HG03457 (cell line): ENCODE measurements around the gene ZNRF1.

Source experiments
- ATAC-seq: cut with Tn5 transposase; IDR thresholded peaks from one replicate; pipeline ENCODE4 v1.9.1; 2021; ENCODE audit warnings: moderate number of reproducible peaks; ENCODE audit not compliant: unreplicated experiment

The ZNRF1 gene

DNA sequence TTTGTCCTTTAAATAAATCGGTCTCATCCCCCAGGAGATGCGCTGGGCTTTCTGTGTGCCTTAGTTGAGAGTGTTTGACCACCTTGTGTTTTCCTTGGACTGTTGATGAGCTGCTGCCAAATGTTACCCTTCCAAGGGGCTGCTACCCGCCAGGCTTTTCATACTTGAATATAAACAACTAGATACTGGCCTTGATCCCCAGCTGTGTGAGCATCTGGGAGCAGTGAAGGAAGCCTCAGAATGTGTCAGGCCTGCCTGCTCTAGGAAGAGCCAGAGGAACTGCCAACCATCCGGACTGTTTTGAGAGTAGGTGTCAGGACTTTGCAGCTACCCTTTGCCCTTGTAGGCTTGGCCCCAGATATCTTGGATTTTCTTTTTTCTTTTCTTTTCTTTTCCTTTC, 60.0 kb downstream of the ZNRF1 start:
- no peak for ATAC-seq

GRCh38 chr16:75059411-75059810, 60.6 kb downstream of the ZNRF1 start:
- ATAC-seq = no peak

DNA sequence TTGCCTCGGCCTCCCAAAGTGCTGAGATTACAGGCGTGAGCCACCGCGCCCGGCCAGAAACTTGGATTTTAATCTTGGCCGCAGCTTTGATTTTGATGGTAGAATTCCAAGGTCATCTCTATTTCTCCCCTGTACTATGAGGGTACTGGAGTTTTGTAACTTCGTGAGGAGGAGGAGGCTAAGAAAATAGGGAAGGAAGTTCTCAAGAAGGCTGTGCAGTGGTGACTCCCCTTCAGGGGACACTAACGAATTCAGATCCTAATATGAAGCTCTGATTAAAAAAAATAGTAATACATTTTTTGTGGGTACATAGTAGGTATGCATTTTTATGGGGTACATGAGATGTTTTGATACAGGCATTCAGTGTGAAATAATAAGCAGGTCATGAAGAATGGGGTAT, 61.9 kb downstream of the ZNRF1 start:
- no peak for ATAC-seq

DNA sequence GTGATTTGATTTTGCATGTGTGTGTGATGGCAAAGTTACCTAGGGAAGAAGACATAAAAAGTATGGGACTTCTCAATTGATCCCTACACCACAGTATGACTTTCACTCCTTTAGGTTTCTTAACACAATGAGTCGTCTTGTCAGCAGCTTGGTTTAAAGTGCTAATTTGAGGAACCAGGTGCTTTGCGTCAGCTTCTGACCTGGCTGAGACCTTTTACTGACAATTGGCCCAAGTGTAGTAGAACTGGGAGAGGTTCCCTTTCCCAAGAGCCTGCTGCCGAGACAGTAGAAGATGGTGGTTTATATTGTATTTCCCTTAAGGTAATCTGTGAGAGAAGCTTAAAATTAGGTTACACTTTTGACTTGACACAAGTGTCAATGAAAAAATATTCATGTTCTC, 62.8 kb downstream of the ZNRF1 start:
- no peak for ATAC-seq

- ATAC-seq = no peak
Observed at GRCh38 chr16:75062135-75062975, 63.5 kb downstream of the ZNRF1 start.

- ATAC-seq = no peak
Observed at GRCh38 chr16:75062976-75063346, 64.1 kb downstream of the ZNRF1 start.

DNA sequence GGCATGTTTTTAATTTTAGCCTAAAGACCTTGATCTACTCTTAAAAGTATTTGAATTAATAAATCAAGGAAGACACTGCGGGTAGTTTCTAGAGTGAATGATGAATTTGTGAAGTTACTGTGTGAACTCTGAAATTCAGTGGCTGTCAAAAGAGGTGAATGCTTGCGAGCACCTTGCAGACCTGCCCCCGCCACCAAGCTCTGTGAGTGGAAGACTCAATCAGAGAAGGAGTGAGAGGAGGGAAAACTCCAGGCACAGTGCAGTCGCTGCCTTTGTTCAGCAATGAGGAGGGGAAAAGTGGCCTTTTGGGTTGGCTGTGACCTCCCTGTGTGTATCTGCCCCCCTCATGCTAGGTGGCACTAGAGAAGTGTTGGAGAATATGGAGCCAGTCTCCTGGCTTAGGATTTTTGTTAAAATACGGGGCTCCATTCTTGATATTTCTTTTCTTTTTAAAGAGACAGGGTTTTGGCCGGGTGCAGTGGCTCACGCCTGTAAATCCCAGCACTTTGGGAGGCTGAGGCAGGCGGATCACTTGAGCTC, 64.8 kb downstream of the ZNRF1 start:
- ATAC-seq = no peak

- ATAC-seq = no peak
Observed at GRCh38 chr16:75064403-75065148, 65.8 kb downstream of the ZNRF1 start.

GRCh38 chr16:75065149-75065505, 66.3 kb downstream of the ZNRF1 start:
- ATAC-seq = no peak

GRCh38 chr16:75065521-75066149, 66.8 kb downstream of the ZNRF1 start:
- ATAC-seq = no peak

DNA sequence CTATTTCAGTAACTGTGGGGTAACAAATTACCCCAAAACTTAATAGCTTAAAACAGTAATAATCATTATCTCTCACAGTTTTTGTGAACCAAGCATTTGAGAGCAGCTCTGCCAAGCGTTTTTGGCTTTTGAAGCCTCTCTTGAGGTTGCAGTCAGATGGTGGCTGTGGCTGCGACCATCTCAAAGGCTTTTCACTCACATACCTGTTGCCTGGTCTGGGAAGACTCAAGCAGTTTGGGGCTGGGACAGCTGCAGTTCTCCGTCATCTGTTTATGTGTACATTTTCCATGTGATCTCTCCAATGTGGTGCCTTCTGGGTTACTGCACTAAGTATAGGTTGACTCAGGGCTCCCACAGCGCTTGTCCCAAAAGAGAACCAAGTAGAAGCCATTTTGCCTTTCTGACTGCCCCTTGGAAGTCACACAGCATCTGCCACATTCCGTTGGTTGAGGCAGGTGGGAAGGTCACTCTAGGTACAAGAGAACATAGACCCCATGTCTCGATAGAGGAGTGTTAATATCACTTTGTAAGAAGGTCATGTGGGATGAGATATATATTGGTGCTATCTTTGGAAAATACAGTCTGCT, 68.1 kb downstream of the ZNRF1 start:
- no peak for ATAC-seq

DNA sequence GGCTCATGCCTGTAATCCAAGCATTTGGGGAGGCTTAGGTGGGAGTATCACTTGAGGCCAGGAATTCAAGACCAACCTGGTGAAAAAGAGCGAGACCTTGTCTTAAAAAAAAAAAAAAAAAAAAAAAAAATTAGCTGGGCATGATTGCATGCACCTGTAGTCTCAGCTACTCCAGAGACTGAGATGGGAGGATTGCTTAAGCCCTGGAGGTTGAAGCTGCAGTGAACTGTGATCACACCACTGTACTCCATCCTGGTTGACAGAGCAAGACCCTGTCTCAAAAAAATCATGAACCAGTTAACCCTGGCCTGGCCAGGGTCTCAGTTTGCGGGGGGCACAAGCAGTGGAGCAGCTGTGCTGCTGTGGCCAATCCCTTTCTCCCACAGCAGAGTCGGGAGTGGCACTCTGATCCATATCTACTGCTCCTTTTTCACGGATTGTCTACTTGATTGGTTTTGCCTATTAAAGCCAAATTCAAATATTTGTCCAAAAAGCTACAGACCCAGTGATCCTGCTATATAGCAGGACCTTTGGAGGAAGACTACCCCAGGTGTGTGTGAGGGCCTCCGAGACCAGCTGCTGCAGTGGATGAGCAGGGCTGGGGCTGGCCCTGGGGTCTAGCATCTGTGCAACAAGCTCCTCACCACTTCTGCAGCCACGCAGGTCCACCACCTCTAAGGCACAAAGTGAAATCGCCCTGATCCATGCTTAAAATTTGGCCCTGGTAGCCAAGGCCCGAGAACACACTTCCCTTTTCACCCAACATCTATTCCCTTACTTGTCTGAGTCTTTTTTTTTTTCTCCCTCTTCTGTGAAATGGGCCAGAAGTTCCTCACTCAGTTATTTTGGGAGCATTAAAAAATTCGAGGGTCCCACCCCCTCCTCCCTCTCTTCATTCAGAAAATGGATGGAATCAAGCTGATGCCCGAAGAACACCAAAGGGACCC, 69.5 kb downstream of the ZNRF1 start:
- ATAC-seq = no peak

DNA sequence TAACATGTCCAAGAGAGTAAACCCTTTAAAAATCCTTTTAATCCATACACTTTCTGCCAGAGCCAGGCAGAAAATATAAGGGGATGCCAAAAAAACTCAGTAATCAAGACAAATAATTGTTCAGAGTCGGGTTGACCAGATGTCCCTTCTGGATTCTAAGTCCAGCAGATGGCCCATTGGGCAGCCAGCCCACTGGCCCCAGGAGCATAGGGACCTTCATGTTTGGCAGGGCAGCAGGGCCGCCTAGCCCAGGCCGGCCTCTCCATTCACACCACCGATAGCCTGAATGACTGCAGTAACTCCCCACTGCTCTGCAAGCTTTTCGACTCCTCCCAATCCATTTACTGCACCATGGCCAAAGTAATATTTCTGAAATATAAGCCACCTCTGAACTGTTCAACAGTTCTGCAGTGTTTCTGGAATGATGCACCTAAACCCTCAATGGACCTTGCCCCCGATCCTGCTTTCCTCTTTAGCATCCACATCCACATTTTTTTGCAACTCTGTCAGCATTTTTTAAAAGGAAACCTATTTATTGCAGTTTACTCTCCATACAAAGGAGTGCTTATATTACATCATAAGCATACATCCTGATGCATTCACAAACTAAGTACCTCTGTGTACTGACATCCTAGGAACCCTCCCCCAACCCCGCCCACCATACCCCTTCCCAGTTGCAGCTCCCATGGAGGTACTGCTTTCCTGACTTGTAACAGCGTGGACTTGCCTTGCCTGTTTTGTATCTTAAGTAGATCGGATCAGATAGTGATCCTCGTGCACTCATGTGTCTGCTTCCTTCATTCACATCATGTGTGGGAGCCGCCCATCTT, 71.4 kb downstream of the ZNRF1 start:
- no peak for ATAC-seq

DNA sequence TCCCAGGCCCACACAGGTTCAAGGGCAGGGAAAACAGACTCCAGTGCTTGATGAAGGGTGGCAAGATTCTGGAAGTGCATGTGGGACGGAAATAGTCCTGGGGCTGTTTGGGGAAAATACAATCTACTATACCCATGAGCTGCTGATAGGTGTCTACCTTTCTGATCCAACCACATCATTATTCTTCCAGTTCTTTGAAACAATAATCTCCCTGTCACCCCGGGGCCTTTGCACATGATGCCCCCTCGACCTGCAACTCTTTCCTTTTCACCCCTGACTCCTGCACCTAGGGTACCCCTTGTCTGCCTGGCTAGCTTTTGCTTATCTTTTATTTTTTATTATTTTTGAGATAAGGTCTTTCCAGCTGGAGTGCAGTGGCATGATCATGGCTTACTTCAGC, 72.8 kb downstream of the ZNRF1 start:
- ATAC-seq = no peak

DNA sequence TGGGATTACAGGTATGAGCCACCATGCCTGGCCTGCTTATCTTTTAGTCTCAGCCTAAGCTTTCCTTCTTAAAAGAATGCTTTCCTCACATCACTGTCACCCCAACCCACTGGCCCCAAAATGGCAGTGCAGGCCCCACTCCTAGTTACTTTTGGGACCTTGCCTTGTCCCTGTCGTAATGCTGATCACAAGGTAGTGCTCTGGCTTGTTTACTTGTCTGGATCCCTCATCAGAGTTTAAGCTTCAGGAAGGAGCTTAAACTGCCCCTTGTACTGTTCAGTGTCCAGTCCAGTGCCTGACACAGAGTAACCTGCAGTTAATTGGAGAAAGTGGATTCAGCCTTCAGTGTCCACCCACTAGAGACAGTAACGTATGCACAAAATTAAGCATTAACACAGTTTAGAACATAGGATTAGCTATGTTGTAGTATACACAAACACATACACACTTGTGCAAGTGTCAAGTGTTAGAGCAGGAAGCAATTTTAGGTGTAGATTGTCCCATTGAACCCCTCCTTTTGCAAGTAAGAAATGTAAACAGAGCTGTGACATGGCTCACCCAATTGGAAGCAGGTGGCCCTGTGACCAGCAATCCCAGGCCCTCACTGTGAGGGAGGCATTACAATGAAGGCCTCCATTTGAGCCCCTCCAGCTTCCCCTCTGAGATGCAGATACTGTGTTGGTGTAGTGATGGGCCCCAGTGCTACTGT, 73.6 kb downstream of the ZNRF1 start:
- no peak for ATAC-seq

DNA sequence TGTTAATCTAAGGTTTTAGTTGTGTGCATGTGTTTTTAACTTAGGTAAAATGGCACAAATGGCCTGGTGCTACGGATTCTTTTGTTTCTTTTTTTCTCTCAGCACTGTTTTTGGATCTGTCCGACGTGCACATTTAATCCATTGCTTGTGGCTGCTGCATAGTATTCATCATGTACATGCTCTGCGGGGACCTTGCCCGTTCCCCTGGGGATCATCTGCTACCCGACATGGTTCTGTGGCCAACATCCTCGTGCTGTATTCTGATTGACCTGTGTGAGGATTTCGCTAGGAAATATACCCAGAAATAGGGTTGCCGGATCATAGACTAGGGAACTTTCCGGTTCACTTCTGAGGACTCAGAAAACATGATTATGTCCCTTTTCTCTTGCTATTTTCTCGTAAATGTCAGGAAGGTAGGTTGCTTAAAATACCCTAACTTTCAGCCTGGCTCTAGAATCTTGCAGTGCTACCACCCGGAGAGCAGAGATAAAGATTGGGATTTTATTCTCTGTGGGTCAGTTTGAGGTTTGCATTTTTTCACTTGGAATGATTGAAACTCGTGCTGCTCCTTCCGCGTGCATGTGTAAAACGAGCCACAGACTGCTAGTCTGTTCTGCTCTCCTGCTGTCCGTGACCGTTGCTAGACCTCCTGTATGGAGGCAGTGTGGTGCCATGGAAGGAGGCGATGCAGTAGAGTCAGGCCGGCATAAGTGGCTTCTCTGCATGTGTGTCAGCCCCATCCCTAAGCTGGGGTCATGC, 74.9 kb downstream of the ZNRF1 start:
- no peak for ATAC-seq

- ATAC-seq = no peak
Observed at GRCh38 chr16:75074304-75074793, 75.5 kb downstream of the ZNRF1 start.
